ENCODE data around the gene SPATA16.

DNA sequence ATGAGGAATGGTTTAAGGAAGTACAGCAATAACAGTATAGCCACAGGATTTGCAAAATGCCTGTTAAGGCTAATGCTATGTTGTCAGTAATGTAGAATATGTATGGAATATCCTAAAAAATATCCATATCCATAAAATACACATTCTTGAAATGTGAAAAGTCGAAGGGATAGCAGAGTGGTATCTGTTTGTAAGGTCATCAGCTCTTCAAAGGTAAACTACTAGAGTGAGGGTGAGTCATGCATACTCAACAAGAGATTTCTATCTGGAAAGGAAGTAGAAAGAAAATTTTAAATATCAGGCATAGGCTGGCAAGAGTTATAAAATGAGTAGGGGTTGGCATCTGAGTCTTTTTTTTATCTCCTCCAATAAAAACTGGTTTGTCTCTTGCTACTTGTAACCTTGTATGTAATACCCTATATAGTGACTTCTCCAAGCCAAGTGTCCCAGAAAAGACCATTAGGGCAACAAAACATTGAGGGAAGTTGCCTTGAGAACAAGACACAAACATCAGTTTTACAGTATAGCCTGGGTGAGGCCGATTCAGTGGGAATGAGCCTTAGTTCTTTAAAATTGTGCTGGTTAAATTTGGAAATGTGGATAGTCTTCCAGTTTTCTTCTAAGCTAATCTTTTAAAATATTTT lies 103.1 kb downstream of the SPATA16 start:
- TF ChIP-seq EP300 (IDR thresholded peaks at IDR 0.05; ENCODE audit: low read depth in 2 of 2, low read length in 2 of 2) (no peak), EP300 (CRISPR knock-in tag; IDR thresholded peaks at IDR 0.05; ENCODE audit: borderline replicate concordance) (no peak), SRF (IDR thresholded peaks at IDR 0.05; ENCODE audit: low read depth, low read length) (no peak), ZNF496 (CRISPR knock-in tag; IDR thresholded peaks at IDR 0.05; ENCODE audit: insufficient replicate concordance) (no peak), YY1 (IDR thresholded peaks at IDR 0.05; ENCODE audit: insufficient read depth, insufficient replicate concordance, low read depth, low read length) (no peak)
